Stimulated activated naive CD8-positive, alpha-beta T cell treated with anti-CD3 and anti-CD28 coated beads, Interleukin-15, amount 100 ng/mL, for 72 hours (primary cell): ENCODE data around the gene CD55.
A peak's percentile ranks its signal among the peaks of the same experiment; 100 is the strongest.
"Not testable (repeated sequence)": the region's sequence is repeated elsewhere in the genome, so short reads cannot be mapped to it uniquely, and the experiment has no call there.

Experiments used
- ATAC-seq: fragments of 150-1000 bp; cut with Tn5 transposase; 2 replicates; pipeline ENCODE4 v1.10.0; 2021; ENCODE audit warnings: mild to moderate bottlenecking, moderate library complexity
- DNase-seq, 2 donors: peaks; one replicate each; pipeline ENCODE4 v3.0.0; 2021 to 2022
- H3K27ac Mint-ChIP-seq, 2 donors: one replicate each; pipeline ENCODE4 v1.8.0; 2022; ENCODE audit warnings: mild to moderate bottlenecking in 2 of 2, mixed read lengths in 2 of 2, moderate library complexity in 2 of 2
- H3K27me3 Mint-ChIP-seq: one replicate; pipeline ENCODE4 v1.8.0; 2022; ENCODE audit warnings: mixed read lengths
- H3K4me1 Mint-ChIP-seq: one replicate; pipeline ENCODE4 v1.8.0; 2022; ENCODE audit warnings: mild to moderate bottlenecking, mixed read lengths
- H3K4me3 Mint-ChIP-seq, 2 donors: one replicate each; pipeline ENCODE4 v1.8.0; 2022; ENCODE audit warnings: mild to moderate bottlenecking in 2 of 2, mixed read lengths in 2 of 2, moderate library complexity in 1 of 2
- H3K9me3 Mint-ChIP-seq, 2 donors: one replicate each; pipeline ENCODE4 v1.8.0; 2022; ENCODE audit warnings: mixed read lengths in 2 of 2

The CD55 gene

DNA sequence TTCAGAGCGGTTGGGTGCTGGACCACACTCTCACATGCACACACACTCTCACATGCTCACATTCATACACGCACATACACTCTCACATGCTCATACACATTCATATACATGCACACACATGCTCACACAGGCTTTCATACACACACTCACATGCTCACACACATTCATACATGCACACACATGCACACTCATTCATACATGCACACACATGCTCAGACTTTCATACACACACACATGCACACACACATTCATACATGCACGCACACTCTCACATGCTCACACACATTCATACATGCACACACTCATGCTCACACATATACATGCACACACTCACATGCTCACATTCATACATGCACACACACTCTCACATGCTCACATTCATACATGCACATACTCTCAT lies 6.0 kb upstream of the CD55 start:
- ATAC-seq (no peak), DNase-seq (no peak)
- no peak overlapping the region for H3K4me3 Mint-ChIP-seq
- H3K9me3 Mint-ChIP-seq, result peaks cover 0 to 4% of the 10 kb centered on the region in 2 donors
- no peak overlapping the region for H3K27ac Mint-ChIP-seq
- H3K4me1 Mint-ChIP-seq, result peaks cover 13% of the 10 kb centered on the region
- no peaks in the 10 kb centered on the region for H3K27me3 Mint-ChIP-seq

GRCh38 chr1:207316141-207316540 lies 5.3 kb upstream of the CD55 start:
- Mint-ChIP-seq H3K4me1 (peaks cover 18% of the 10 kb centered on the region), H3K4me3 (no peak overlapping the region), H3K27ac (no peak overlapping the region), H3K27me3 (no peaks in the 10 kb centered on the region), H3K9me3 (peaks cover 0 to 4% of the 10 kb centered on the region in 2 donors)
- DNase-seq (no peak), ATAC-seq (no peak)

GRCh38 chr1:207316622-207317391 lies 4.7 kb upstream of the CD55 start:
- DNase-seq, result no peak

GRCh38 chr1:207317561-207317960 lies 3.9 kb upstream of the CD55 start:
- ATAC-seq (no peak), DNase-seq (no peak)
- Mint-ChIP-seq H3K9me3 (peaks cover 0 to 4% of the 10 kb centered on the region in 2 donors), H3K4me3 (no peak overlapping the region), H3K27ac (no peak overlapping the region), H3K4me1 (peaks cover 19% of the 10 kb centered on the region), H3K27me3 (no peaks in the 10 kb centered on the region)

More at GRCh38 chr1:207316622-207317391, 4.7 kb upstream of the CD55 start:
- H3K9me3 Mint-ChIP-seq, result peaks cover 0 to 4% of the 10 kb centered on the region in 2 donors
- no peak overlapping the region for H3K27ac Mint-ChIP-seq
- ATAC-seq, result no peak
- H3K4me1 Mint-ChIP-seq, result peaks cover 19% of the 10 kb centered on the region
- no peaks in the 10 kb centered on the region for H3K27me3 Mint-ChIP-seq
- no peak overlapping the region for H3K4me3 Mint-ChIP-seq

- H3K27me3 Mint-ChIP-seq, result no peaks in the 10 kb centered on the region
- peaks cover 0 to 4% of the 10 kb centered on the region in 2 donors for H3K9me3 Mint-ChIP-seq
- H3K27ac Mint-ChIP-seq, result no peak overlapping the region
- H3K4me1 Mint-ChIP-seq, result peaks cover 19% of the 10 kb centered on the region
- ATAC-seq (no peak), DNase-seq (no peak)
- H3K4me3 Mint-ChIP-seq, result no peak overlapping the region
These were observed 3.3 kb upstream of the CD55 start for GRCh38 chr1:207318072-207318619.

- Mint-ChIP-seq H3K4me3 (no peak overlapping the region), H3K27ac (no peak overlapping the region), H3K4me1 (peaks cover 26% of the 10 kb centered on the region), H3K27me3 (no peaks in the 10 kb centered on the region), H3K9me3 (peaks cover 0 to 4% of the 10 kb centered on the region in 2 donors)
- DNase-seq, result no peak
- no peak for ATAC-seq
These were observed 2.3 kb upstream of the CD55 start for GRCh38 chr1:207319199-207319598.

GRCh38 chr1:207320105-207320504 lies 1.4 kb upstream of the CD55 start:
- Mint-ChIP-seq H3K4me1 (peaks cover 26% of the 10 kb centered on the region), H3K4me3 (peak overlapping the region in 1 of 2 donors; percentile 61)
- H3K9me3 Mint-ChIP-seq, H3K27ac Mint-ChIP-seq, H3K27me3 Mint-ChIP-seq, ATAC-seq, DNase-seq: not testable (repeated sequence)

DNA sequence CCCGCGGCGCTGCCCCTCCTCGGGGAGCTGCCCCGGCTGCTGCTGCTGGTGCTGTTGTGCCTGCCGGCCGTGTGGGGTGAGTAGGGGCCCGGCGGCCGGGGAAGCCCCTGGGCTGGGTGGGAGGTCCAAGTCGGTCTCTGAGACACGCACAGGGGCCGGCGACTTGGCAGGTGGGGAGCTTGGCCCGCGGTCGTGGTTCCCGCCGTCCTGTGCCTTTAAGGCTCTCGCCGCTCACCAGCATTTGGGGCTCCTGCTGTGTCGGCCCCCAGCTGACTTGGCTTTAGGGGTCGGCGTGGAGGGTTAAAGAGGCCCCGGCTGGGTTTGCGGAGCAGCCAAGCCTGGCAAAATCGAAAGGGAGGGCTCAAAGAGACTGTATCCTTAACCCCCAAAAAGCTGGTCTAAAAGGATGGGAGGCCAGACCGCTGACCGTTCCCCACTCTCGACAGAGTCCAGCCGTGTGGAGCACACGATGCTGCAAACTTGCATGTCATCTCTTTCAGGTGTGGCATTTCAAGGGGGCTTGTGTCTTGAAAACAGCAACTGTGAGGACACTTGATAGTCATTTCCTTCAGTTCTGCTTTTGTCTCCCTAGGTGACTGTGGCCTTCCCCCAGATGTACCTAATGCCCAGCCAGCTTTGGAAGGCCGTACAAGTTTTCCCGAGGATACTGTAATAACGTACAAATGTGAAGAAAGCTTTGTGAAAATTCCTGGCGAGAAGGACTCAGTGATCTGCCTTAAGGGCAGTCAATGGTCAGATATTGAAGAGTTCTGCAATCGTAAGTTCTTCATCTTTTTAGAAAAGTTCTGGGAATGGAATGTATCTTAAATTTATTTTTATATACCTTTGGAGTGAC lies 540 bp downstream of the CD55 start:
- peaks cover 0 to 4% of the 10 kb centered on the region in 2 donors for H3K9me3 Mint-ChIP-seq
- H3K4me1 Mint-ChIP-seq, result peaks cover 32% of the 10 kb centered on the region
- peak overlapping the region; percentile 90 to 92 for H3K4me3 Mint-ChIP-seq
- DNase-seq, result no peak
- peak overlapping the region; percentile 98 to 99 for H3K27ac Mint-ChIP-seq
- H3K27me3 Mint-ChIP-seq, result no peaks in the 10 kb centered on the region
- no peak for ATAC-seq

- peak overlapping the region; percentile 77 to 92 for H3K4me3 Mint-ChIP-seq
- H3K4me1 Mint-ChIP-seq, result peaks cover 40% of the 10 kb centered on the region
- H3K9me3 Mint-ChIP-seq, result peaks cover 4 to 7% of the 10 kb centered on the region in 2 donors
- peak overlapping the region; percentile 27 to 91 for H3K27ac Mint-ChIP-seq
- DNase-seq (no peak), ATAC-seq (no peak)
- no peaks in the 10 kb centered on the region for H3K27me3 Mint-ChIP-seq
These were observed 2.1 kb downstream of the CD55 start for GRCh38 chr1:207323425-207324225.

DNA sequence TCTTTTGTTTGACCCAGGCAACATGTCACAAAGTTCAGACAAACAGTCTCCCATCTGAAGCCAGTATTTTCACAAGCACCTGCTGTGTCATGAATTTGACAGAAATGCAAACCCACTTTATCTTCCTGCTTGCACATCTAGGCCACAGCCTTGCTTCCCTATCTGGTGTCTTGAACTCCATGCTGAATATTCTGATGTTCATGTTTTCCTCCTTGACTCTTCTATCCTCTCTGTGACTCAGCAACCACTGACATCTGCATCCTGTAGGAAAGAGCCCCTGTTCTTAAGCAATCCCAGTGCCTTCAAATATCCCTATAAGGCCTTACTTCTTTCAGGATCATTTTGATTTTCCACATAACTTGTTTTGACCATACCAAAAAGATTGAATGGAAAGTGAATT lies 6.5 kb downstream of the CD55 start:
- Mint-ChIP-seq H3K4me3 (no peak overlapping the region), H3K4me1 (peaks cover 60% of the 10 kb centered on the region), H3K9me3 (peaks cover 13 to 17% of the 10 kb centered on the region in 2 donors), H3K27me3 (no peaks in the 10 kb centered on the region), H3K27ac (no peak overlapping the region)
- ATAC-seq (no peak), DNase-seq (no peak)

DNA sequence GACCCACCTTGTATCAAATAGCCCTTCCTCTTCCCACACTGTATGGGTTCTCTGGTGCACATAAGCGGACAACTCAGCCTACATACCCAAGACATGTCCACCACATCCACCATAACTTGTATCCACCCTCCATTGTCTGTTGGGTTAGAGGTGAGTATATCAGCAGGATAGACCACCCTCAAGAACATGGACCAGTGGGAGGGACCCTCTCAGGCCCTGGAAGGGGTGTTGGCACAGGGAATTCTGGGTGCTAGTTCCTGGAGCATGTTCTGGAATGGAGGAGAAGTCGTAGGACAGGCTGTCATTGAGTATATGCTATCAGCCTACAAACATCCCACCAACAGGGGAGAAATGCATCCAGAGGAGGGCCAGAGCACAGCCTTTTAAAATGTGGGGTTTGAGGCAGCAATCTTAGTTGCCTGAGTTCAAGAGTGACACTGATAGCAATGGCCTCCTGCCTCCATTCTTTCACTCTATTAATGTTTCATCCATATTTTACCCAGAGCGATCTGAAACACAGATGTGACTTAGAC lies 7.5 kb downstream of the CD55 start:
- no peak for DNase-seq
- peak overlapping the region in 1 of 2 donors; percentile 9 for H3K4me3 Mint-ChIP-seq
- ATAC-seq, result no peak
- H3K27ac Mint-ChIP-seq, result peak overlapping the region in 1 of 2 donors; percentile 48
- H3K27me3 Mint-ChIP-seq, result no peaks in the 10 kb centered on the region
- peaks cover 64% of the 10 kb centered on the region for H3K4me1 Mint-ChIP-seq
- peaks cover 23 to 27% of the 10 kb centered on the region in 2 donors for H3K9me3 Mint-ChIP-seq

DNA sequence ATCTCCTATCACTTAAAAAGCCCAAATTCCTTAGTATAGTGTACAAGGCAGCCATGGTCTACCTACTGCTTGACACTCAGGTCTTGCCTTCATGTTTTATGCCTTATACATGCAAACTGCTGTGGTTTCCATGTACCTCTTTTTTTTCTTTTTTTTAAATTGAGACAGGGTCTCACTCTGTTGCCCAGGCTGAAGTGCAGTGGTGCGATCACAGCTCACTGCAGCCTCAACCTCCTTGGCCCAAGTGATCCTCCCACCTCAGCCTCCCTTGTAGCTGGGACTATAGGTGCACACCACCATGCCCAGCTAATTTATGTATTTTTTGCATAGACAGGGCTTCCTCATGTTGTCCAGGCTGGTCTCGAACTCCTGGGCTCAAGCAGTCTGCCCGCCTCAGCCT lies 8.0 kb downstream of the CD55 start:
- Mint-ChIP-seq H3K27me3 (no peaks in the 10 kb centered on the region), H3K9me3 (peaks cover 27 to 32% of the 10 kb centered on the region in 2 donors), H3K4me1 (peaks cover 68% of the 10 kb centered on the region), H3K4me3 (no peak overlapping the region), H3K27ac (peak overlapping the region; percentile 48 to 52)
- DNase-seq, result no peak
- no peak for ATAC-seq

GRCh38 chr1:207330011-207330710 lies 8.7 kb downstream of the CD55 start:
- Mint-ChIP-seq H3K27me3 (no peaks in the 10 kb centered on the region), H3K4me1 (peaks cover 75% of the 10 kb centered on the region), H3K4me3 (peak overlapping the region in 1 of 2 donors; percentile 54), H3K9me3 (peaks cover 31 to 36% of the 10 kb centered on the region in 2 donors), H3K27ac (peak overlapping the region in 1 of 2 donors; percentile 9)
- ATAC-seq, result no peak
- DNase-seq, result no peak
